Tibial nerve (tissue), 4 donors: ENCODE data around the gene ZNF213.

Experiments used
- EP300 ChIP-seq, 2 donors: sonication (generic); formaldehyde crosslinking; IDR thresholded peaks; one replicate each; pipeline ENCODE4 v1.6.1; 2017; ENCODE audit warnings: antibody characterized with exemption in 2 of 2, mild to moderate bottlenecking in 1 of 2
- POLR2A ChIP-seq, 2 donors: fragments of 450-650 bp; IDR thresholded peaks; one replicate each; pipeline ENCODE4 v1.6.1; 2017; ENCODE audit warnings: antibody characterized with exemption in 2 of 2, mild to moderate bottlenecking in 2 of 2, moderate library complexity in 2 of 2
- TF ChIP-seq, protein P1 (sequence below), 5 experiments: fragments of 200-600 bp in 3 of 5; fragments of 450-650 bp in 2 of 5; sonication (generic) in 3 of 5; IDR thresholded peaks; one replicate each; pipeline ENCODE4 v1.5.1; 2016 to 2019; ENCODE audit warnings: antibody characterized with exemption in 5 of 5, mild to moderate bottlenecking in 3 of 5, moderate library complexity in 2 of 5

- TF ChIP-seq, protein P1, sequence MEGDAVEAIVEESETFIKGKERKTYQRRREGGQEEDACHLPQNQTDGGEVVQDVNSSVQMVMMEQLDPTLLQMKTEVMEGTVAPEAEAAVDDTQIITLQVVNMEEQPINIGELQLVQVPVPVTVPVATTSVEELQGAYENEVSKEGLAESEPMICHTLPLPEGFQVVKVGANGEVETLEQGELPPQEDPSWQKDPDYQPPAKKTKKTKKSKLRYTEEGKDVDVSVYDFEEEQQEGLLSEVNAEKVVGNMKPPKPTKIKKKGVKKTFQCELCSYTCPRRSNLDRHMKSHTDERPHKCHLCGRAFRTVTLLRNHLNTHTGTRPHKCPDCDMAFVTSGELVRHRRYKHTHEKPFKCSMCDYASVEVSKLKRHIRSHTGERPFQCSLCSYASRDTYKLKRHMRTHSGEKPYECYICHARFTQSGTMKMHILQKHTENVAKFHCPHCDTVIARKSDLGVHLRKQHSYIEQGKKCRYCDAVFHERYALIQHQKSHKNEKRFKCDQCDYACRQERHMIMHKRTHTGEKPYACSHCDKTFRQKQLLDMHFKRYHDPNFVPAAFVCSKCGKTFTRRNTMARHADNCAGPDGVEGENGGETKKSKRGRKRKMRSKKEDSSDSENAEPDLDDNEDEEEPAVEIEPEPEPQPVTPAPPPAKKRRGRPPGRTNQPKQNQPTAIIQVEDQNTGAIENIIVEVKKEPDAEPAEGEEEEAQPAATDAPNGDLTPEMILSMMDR (IDR thresholded peaks at IDR 0.05), result no peak
- TF ChIP-seq POLR2A (IDR thresholded peaks at IDR 0.05), result no peak
- TF ChIP-seq EP300 (IDR thresholded peaks at IDR 0.05), result no peak
These were observed 392 bp downstream of the ZNF213 start for GRCh38 chr16:3135126-3135715.
